GM13977 (cell line): ENCODE data around the gene MTRR.

ENCODE experiments used
- DNase-seq: peaks from one replicate; pipeline ENCODE4 v3.0.0; 2012; ENCODE audit warnings: low spot score
- CTCF ChIP-seq: IDR thresholded peaks from 2 replicates; pipeline ENCODE4 v1.5.1; 2012; ENCODE audit warnings: mild to moderate bottlenecking, control low read depth; ENCODE audit not compliant: insufficient read depth; ENCODE audit errors: extremely low read depth, missing control alignments
- in situ Hi-C: fragments of 300-500 bp; cut with MboI; formaldehyde crosslinking; loops from one replicate; pipeline ENCODE4 v1.12.0; 2022; ENCODE audit warnings: low sequenced_read_pairs, low pct_unique_long_range_greater_than_20kb, mixed read lengths, inconsistent platforms; ENCODE audit not compliant: unreplicated experiment

The MTRR gene

GRCh38 chr5:7848296-7848695 lies 20.7 kb upstream of the MTRR start:
- no peak for DNase-seq
- in situ Hi-C loops: no loop called here
- no peak for TF ChIP-seq CTCF

GRCh38 chr5:7849681-7850394 lies 19.1 kb upstream of the MTRR start:
- no peak for TF ChIP-seq CTCF
- in situ Hi-C loops: no loop called here
- no peak for DNase-seq

GRCh38 chr5:7850395-7851239 lies 18.3 kb upstream of the MTRR start, which contains the start of gene CFAP90:
CFAP90 (minus strand) TSS chr5:7851133; CDS start chr5:7851021, 112 bp downstream.
- no peak for TF ChIP-seq CTCF
- in situ Hi-C loops: no loop called here
- DNase-seq: no peak

DNA sequence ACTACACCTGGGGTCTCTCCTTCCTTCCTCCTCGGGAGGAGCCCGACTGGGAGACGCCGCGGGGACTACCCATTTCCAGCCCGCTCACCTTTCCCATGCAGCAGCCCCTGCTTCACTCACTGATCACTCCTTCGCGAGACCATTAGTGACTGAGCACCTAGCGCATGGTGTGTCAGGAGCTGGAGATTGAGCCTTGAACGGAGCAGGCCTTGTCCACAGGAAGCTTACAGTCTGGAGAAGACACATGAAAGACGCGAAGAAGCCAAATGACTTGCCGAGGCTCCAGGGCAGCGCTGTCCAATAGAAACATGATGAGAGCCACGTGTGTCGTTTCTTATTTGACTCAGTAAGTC lies 17.7 kb upstream of the MTRR start:
- no peak for TF ChIP-seq CTCF
- no peak for DNase-seq
- in situ Hi-C loops: no loop called here

GRCh38 chr5:7851617-7852289 lies 17.2 kb upstream of the MTRR start:
- DNase-seq: no peak
- TF ChIP-seq CTCF: no peak
- in situ Hi-C loops: no loop called here

- in situ Hi-C loops: no loop called here
- DNase-seq: no peak
- no peak for TF ChIP-seq CTCF
Observed at GRCh38 chr5:7852542-7852941, 16.4 kb upstream of the MTRR start.
